Fibroblast of the aortic adventitia (primary cell): ENCODE results near the gene LGMN. TPM values are rescaled to one million over a fixed set of nuclear protein-coding genes. Genes with fewer than 3 reads are reported as not detected.

Source experiments
- DNase-seq: peaks from one replicate; pipeline ENCODE4 v3.0.0-alpha.2; 2010; ENCODE audit warnings: low read depth
- H3K4me3 ChIP-seq: 2 replicates; pipeline ENCODE4 v1.5.1; 2011; ENCODE audit warnings: low read depth, mild to moderate bottlenecking, control low read depth, low read length, moderate library complexity
- total RNA-seq: library from RNA; depleted of rRNA; stranded (reverse); fragments of >200 nt; gene quantifications from 2 replicates; pipeline ENCODE4 v1.2.3, GENCODE V29; 2012; ENCODE audit warnings: low replicate concordance
- TF ChIP-seq, protein P1 (sequence below): IDR thresholded peaks from 2 replicates; pipeline ENCODE4 v1.5.1; 2011; ENCODE audit warnings: mild to moderate bottlenecking, low read length, control low read depth, inconsistent platforms; ENCODE audit not compliant: insufficient read depth

The LGMN gene
- total RNA-seq, 1 donor: 28.6 TPM

DNA sequence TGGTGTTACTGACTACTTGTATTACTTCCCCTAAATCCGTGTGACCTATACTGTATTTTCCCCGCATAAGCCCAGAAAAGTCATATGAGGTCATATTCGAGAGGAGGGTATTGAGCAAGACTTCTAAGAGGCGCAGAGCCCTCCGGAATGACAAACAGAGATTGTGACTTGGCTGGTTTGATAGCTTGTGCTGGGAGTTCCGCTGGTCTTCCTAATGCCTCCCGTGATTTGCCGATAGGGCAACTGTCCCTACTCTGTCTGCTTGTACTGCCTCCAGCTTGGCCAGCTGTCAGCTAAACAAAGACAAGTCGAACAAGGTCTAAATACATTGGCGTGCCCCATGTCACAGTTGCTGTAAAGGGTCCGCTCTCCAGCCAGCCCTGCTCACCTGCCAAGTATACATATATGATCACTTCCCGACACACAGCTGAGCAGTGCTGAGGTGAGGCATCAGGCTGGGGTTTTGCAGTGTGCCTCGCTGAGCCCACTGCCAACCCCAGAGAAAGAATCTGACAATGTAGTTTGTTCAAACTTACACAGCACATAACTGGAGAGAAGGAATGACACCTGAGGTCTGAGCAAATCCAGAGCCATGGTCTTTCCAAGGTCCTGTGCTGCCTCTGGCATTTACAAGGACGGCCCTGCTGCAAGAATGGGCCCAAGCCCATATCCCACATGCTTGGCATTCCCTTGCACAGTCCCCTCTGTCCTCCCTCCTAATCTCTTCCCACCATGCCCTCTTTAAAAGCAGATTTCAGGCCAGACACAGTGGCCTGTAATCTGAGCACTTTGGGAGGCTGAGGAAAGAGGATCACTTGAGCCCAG, 23.7 kb downstream of the LGMN start:
- no peak overlapping the region for H3K4me3 ChIP-seq
- no peak for DNase-seq
- TF ChIP-seq, protein P1, sequence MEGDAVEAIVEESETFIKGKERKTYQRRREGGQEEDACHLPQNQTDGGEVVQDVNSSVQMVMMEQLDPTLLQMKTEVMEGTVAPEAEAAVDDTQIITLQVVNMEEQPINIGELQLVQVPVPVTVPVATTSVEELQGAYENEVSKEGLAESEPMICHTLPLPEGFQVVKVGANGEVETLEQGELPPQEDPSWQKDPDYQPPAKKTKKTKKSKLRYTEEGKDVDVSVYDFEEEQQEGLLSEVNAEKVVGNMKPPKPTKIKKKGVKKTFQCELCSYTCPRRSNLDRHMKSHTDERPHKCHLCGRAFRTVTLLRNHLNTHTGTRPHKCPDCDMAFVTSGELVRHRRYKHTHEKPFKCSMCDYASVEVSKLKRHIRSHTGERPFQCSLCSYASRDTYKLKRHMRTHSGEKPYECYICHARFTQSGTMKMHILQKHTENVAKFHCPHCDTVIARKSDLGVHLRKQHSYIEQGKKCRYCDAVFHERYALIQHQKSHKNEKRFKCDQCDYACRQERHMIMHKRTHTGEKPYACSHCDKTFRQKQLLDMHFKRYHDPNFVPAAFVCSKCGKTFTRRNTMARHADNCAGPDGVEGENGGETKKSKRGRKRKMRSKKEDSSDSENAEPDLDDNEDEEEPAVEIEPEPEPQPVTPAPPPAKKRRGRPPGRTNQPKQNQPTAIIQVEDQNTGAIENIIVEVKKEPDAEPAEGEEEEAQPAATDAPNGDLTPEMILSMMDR: no peak

GRCh38 chr14:92719890-92720323, 28.5 kb downstream of the LGMN start:
- H3K4me3 ChIP-seq: no peak overlapping the region
- DNase-seq: peak; percentile 45
- TF ChIP-seq, protein P1: no peak

GRCh38 chr14:92719421-92719820, 29.0 kb downstream of the LGMN start:
- no peak overlapping the region for H3K4me3 ChIP-seq
- DNase-seq: peak; percentile 76
- TF ChIP-seq, protein P1: no peak

DNA sequence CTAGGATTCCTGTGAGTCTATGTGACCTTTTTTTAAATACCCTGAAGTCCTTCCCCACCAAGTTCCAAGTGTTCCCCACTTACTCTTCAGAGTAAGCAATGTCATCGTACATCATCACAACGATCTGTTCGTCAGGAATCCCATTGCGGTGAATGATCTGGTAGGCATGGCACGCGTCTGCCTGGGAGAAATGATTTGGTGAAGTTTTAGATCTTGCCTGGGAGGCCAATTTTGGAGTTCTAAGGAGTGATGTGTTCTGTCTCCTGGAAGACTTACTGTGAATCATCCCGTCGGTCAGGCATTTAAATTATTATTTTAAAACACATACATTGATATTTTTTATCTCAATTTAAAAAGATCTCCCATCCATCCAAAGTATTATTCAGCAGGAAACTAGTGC, 29.8 kb downstream of the LGMN start:
- DNase-seq: peak; percentile 47

GRCh38 chr14:92717571-92718042, 30.8 kb downstream of the LGMN start:
- H3K4me3 ChIP-seq: no peak overlapping the region
- TF ChIP-seq, protein P1: no peak
- DNase-seq: peak; percentile 19

More for the DNA sequence above, 29.8 kb downstream of the LGMN start:
- no peak overlapping the region for H3K4me3 ChIP-seq
- TF ChIP-seq, protein P1: no peak

DNA sequence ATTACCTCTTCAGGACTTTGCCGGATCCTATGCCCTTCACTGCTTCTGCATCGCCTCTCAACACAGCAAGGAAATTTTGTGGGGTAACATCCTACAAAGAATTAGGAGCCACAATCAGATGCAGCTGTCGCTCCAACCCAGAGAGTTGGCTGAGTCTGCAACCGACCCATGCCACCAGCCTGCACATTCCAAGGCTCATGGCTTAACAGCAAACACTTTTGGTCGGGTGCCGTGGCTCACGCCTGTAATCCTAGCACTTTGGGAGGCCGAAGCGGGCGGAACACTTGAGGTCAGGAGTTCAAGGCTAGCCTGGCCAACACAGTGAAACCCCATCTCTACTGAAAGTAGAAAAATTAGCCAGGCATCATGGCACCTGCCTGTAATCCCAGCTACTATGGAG, 32.3 kb downstream of the LGMN start:
- DNase-seq: no peak
- TF ChIP-seq, protein P1: no peak
- no peak overlapping the region for H3K4me3 ChIP-seq
